ENCODE measurements around the gene LDAF1.

DNA sequence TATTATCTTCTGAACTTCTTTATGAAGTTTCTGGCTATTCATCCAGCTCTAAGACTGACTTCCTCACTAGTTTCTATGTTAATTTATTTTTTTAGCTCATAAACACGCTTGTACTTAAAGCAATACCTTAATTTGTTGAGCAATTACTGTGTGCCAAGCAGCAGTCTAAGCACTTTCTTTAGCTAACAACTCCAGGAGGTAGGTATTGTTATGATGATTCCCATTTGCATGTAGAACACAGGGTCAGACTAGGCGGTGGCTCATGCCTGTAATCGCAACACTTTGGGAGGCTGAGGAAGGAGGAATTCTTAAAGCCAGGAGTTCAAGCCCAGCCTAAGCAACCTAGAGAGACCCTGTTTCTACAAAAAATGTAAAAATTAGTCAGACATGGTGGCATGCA lies 27.7 kb upstream of the LDAF1 start:
- TF ChIP-seq, protein P1, sequence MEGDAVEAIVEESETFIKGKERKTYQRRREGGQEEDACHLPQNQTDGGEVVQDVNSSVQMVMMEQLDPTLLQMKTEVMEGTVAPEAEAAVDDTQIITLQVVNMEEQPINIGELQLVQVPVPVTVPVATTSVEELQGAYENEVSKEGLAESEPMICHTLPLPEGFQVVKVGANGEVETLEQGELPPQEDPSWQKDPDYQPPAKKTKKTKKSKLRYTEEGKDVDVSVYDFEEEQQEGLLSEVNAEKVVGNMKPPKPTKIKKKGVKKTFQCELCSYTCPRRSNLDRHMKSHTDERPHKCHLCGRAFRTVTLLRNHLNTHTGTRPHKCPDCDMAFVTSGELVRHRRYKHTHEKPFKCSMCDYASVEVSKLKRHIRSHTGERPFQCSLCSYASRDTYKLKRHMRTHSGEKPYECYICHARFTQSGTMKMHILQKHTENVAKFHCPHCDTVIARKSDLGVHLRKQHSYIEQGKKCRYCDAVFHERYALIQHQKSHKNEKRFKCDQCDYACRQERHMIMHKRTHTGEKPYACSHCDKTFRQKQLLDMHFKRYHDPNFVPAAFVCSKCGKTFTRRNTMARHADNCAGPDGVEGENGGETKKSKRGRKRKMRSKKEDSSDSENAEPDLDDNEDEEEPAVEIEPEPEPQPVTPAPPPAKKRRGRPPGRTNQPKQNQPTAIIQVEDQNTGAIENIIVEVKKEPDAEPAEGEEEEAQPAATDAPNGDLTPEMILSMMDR (conservative IDR thresholded peaks at IDR 0.05 in 1 of 2, IDR thresholded peaks at IDR 0.05 in 1 of 2; ENCODE audit: low read depth in 1 of 2, low read length in 2 of 2), result no peak
- no peak for TF ChIP-seq EZH2 (IDR thresholded peaks at IDR 0.05; ENCODE audit: low read length, missing control alignments)
